ENCODE results near the gene MXI1. TPM values are rescaled to one million over a fixed set of nuclear protein-coding genes. Genes with fewer than 3 reads are reported as not detected.

MXI1 gene
- total RNA-seq, 1 donor from 2014 or later, result 27.6 TPM

GRCh38 chr10:110174816-110175215 lies 32.6 kb upstream of the MXI1 start:
- peaks cover 7% of the 10 kb centered on the region for H3K4me1 Mint-ChIP-seq (ENCODE audit: low read depth)
- no peak overlapping the region for H3K27ac Mint-ChIP-seq
- peaks cover 23% of the 10 kb centered on the region for H3K27me3 Mint-ChIP-seq
- H3K9me3 Mint-ChIP-seq (ENCODE audit: low read depth), result no peaks in the 10 kb centered on the region
- no peak overlapping the region for H3K4me3 Mint-ChIP-seq (ENCODE audit: low read depth)
- H3K36me3 Mint-ChIP-seq (ENCODE audit: insufficient read depth), result no peaks in the 10 kb centered on the region
- DNase-seq (ENCODE audit: low spot score, unreplicated experiment), result no peak
- no peak for TF ChIP-seq CTCF (IDR thresholded peaks at IDR 0.05; ENCODE audit: unreplicated experiment)

GRCh38 chr10:110175406-110175805 lies 32.0 kb upstream of the MXI1 start:
- no peak for DNase-seq (ENCODE audit: low spot score, unreplicated experiment)
- peaks cover 18% of the 10 kb centered on the region for H3K27me3 Mint-ChIP-seq
- TF ChIP-seq CTCF (IDR thresholded peaks at IDR 0.05; ENCODE audit: unreplicated experiment), result no peak
- H3K36me3 Mint-ChIP-seq (ENCODE audit: insufficient read depth), result no peaks in the 10 kb centered on the region
- H3K4me1 Mint-ChIP-seq (ENCODE audit: low read depth), result peaks cover 4% of the 10 kb centered on the region
- H3K9me3 Mint-ChIP-seq (ENCODE audit: low read depth), result no peaks in the 10 kb centered on the region
- no peak overlapping the region for H3K4me3 Mint-ChIP-seq (ENCODE audit: low read depth)
- no peak overlapping the region for H3K27ac Mint-ChIP-seq

GRCh38 chr10:110176141-110177030 lies 31.0 kb upstream of the MXI1 start:
- no peak for TF ChIP-seq CTCF (IDR thresholded peaks at IDR 0.05; ENCODE audit: unreplicated experiment)
- Mint-ChIP-seq H3K36me3 (ENCODE audit: insufficient read depth) (no peaks in the 10 kb centered on the region), H3K4me3 (ENCODE audit: low read depth) (no peak overlapping the region), H3K9me3 (ENCODE audit: low read depth) (no peaks in the 10 kb centered on the region), H3K27ac (no peak overlapping the region), H3K27me3 (peaks cover 9% of the 10 kb centered on the region), H3K4me1 (ENCODE audit: low read depth) (peaks cover 2% of the 10 kb centered on the region)
- DNase-seq (ENCODE audit: low spot score, unreplicated experiment), result no peak

- Mint-ChIP-seq H3K27ac (no peak overlapping the region), H3K27me3 (no peaks in the 10 kb centered on the region), H3K36me3 (ENCODE audit: insufficient read depth) (no peaks in the 10 kb centered on the region), H3K4me1 (ENCODE audit: low read depth) (peaks cover 5% of the 10 kb centered on the region), H3K4me3 (ENCODE audit: low read depth) (no peak overlapping the region), H3K9me3 (ENCODE audit: low read depth) (no peaks in the 10 kb centered on the region)
- no peak for DNase-seq (ENCODE audit: low spot score, unreplicated experiment)
- TF ChIP-seq CTCF (IDR thresholded peaks at IDR 0.05; ENCODE audit: unreplicated experiment), result no peak
These were observed 28.2 kb upstream of the MXI1 start for GRCh38 chr10:110179220-110179619.

GRCh38 chr10:110181451-110181850 lies 26.0 kb upstream of the MXI1 start:
- Mint-ChIP-seq H3K9me3 (ENCODE audit: low read depth) (no peaks in the 10 kb centered on the region), H3K27ac (no peak overlapping the region), H3K4me1 (ENCODE audit: low read depth) (peaks cover 5% of the 10 kb centered on the region), H3K27me3 (no peaks in the 10 kb centered on the region), H3K36me3 (ENCODE audit: insufficient read depth) (no peaks in the 10 kb centered on the region), H3K4me3 (ENCODE audit: low read depth) (no peak overlapping the region)
- DNase-seq (ENCODE audit: low spot score, unreplicated experiment), result no peak
- no peak for TF ChIP-seq CTCF (IDR thresholded peaks at IDR 0.05; ENCODE audit: unreplicated experiment)

Measured in progenitor cell of endocrine pancreas (in vitro differentiated cells).